ENCODE data around the gene DUX4. TPM values are rescaled to one million over a fixed set of nuclear protein-coding genes. Genes with fewer than 3 reads are reported as not detected.
"Not testable (repeated sequence)": the region's sequence is repeated elsewhere in the genome, so short reads cannot be mapped to it uniquely, and the experiment has no call there.

The DUX4 gene
- total RNA-seq (not detected), polyA plus RNA-seq (ENCODE audit: insufficient read depth in 1 of 8, insufficient read length in 8 of 8, low replicate concordance in 1 of 8) (under 1 TPM in 1 of 8 donors, not detected in 7; 0.69 TPM)
- long read RNA-seq, donor 1, result 0 reads
- long read RNA-seq, donor 2, result 0 reads
- long read RNA-seq, donor 3, result 0 reads
- long read RNA-seq, donor 4, result 0 reads
- long read RNA-seq, donor 5, result 0 reads
- long read RNA-seq, donor 6, result 0 reads
- long read RNA-seq, donor 7, result 0 reads
- long read RNA-seq, donor 8, result 0 reads
- long read RNA-seq, donor 9, result 0 reads
- long read RNA-seq, donor 10, result 0 reads
- long read RNA-seq, donor 11, result 0 reads

DNA sequence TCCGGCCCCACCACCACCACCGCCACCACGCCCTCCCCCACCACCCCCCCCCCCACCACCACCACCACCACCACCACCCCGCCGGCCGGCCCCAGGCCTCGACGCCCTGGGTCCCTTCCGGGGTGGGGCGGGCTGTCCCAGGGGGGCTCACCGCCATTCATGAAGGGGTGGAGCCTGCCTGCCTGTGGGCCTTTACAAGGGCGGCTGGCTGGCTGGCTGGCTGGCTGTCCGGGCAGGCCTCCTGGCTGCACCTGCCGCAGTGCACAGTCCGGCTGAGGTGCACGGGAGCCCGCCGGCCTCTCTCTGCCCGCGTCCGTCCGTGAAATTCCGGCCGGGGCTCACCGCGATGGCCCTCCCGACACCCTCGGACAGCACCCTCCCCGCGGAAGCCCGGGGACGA, at the start of gene DUX4:
DUX4 (plus strand) TSS at position 347 of the 400 bp plus-strand sequence; CDS start at position 347, 0 bp downstream.
- not testable (repeated sequence) for H3K9me3 ChIP-seq (replicated peaks; ENCODE audit: control insufficient read depth, low read depth, low read length); H3K27me3 ChIP-seq (ENCODE audit: control insufficient read depth, insufficient read depth, low read length); H3K4me3 ChIP-seq (ENCODE audit: low read length); H3K36me3 ChIP-seq (ENCODE audit: control insufficient read depth, insufficient read depth, low read length); H3K27ac ChIP-seq (ENCODE audit: low read length); H3K4me1 ChIP-seq (ENCODE audit: control insufficient read depth, insufficient read depth, low read length); DNase-seq
- WGBS (ENCODE audit: insufficient coverage), result no CpG with 5 or more reads among the region's 32 CpGs

DNA sequence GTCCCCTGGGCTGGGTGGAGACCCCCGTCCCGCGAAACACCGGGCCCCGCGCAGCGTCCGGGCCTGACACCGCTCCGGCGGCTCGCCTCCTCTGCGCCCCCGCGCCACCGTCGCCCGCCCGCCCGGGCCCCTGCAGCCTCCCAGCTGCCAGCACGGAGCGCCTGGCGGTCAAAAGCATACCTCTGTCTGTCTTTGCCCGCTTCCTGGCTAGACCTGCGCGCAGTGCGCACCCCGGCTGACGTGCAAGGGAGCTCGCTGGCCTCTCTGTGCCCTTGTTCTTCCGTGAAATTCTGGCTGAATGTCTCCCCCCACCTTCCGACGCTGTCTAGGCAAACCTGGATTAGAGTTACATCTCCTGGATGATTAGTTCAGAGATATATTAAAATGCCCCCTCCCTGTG, 1.9 kb downstream of the DUX4 start:
- not testable (repeated sequence) for H3K27me3 ChIP-seq (ENCODE audit: control insufficient read depth, insufficient read depth, low read length); H3K27ac ChIP-seq (ENCODE audit: low read length); H3K36me3 ChIP-seq (ENCODE audit: control insufficient read depth, insufficient read depth, low read length); DNase-seq; H3K4me1 ChIP-seq (ENCODE audit: control insufficient read depth, insufficient read depth, low read length); H3K9me3 ChIP-seq (replicated peaks; ENCODE audit: control insufficient read depth, low read depth, low read length); H3K4me3 ChIP-seq (ENCODE audit: low read length)
- WGBS (ENCODE audit: insufficient coverage), result no CpG with 5 or more reads among the region's 33 CpGs

DNA sequence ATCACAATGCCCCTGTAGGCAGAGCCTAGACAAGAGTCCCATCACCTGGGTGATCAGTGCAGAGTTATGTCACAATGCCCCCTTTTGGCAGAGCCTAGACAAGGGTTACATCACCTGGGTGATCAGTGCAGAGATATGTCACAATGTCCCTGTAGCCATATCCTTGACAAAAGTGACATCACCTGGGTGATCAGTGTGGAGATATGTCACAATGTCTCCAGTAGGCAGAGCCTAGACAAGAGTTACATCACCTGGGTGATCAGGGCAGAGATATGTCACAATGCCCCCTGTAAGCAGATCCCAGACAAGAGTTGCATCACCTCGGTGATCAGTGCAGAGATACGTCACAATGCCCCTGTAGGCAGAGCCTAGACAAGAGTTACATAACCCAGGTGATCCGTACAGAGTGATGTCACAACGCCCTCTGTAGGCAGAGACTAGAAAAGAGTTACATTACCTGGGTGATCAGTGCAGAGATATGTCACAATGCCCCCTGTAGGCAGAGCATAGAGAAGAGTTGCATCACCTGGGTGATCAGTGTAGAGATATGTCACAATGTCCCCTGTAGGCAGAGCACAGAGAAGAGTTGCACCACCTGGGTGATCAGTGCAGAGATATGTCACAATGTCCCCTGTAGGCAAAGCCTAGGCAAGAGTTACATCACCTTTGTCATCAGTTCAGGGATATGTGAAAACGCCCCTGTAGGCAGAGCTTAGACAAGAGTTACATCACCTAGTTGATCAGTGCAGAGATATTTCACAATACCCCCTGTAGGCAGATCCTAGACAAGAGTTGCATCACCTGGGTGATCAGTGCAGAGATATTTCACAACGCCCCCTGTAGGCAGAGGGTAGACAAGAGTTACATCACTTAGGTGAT, 4.4 kb downstream of the DUX4 start:
- not testable (repeated sequence) for H3K4me1 ChIP-seq (ENCODE audit: control insufficient read depth, insufficient read depth, low read length); DNase-seq; H3K4me3 ChIP-seq (ENCODE audit: low read length); H3K36me3 ChIP-seq (ENCODE audit: control insufficient read depth, insufficient read depth, low read length); H3K27ac ChIP-seq (ENCODE audit: low read length); H3K9me3 ChIP-seq (replicated peaks; ENCODE audit: control insufficient read depth, low read depth, low read length); H3K27me3 ChIP-seq (ENCODE audit: control insufficient read depth, insufficient read depth, low read length)
- WGBS (ENCODE audit: insufficient coverage), result 69% methylated on average over 2 of the region's 6 CpGs

DNA sequence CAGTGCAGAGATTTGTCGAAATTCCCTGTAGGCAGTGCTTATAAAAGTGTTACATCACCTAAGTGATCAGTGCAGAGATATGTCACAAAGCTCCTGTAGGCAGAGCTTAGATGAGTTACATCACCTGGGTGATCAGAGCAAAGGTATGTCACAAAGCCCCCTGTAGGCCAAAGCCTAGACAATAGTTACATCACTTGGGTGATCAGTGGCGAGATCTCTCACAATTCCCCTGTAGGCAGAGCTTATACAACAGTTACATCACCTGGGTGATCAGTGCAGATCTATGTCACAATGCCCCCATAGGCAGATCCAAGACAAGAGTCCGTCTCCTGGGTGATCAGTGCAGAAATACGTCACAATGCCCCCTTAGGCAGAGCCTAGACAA, 5.0 kb downstream of the DUX4 start:
- H3K4me1 ChIP-seq (ENCODE audit: control insufficient read depth, insufficient read depth, low read length); H3K36me3 ChIP-seq (ENCODE audit: control insufficient read depth, insufficient read depth, low read length); H3K27ac ChIP-seq (ENCODE audit: low read length); H3K4me3 ChIP-seq (ENCODE audit: low read length); DNase-seq; H3K9me3 ChIP-seq (replicated peaks; ENCODE audit: control insufficient read depth, low read depth, low read length); H3K27me3 ChIP-seq (ENCODE audit: control insufficient read depth, insufficient read depth, low read length): not testable (repeated sequence)
- WGBS (ENCODE audit: insufficient coverage), result no CpG with 5 or more reads among the region's 4 CpGs

DNA sequence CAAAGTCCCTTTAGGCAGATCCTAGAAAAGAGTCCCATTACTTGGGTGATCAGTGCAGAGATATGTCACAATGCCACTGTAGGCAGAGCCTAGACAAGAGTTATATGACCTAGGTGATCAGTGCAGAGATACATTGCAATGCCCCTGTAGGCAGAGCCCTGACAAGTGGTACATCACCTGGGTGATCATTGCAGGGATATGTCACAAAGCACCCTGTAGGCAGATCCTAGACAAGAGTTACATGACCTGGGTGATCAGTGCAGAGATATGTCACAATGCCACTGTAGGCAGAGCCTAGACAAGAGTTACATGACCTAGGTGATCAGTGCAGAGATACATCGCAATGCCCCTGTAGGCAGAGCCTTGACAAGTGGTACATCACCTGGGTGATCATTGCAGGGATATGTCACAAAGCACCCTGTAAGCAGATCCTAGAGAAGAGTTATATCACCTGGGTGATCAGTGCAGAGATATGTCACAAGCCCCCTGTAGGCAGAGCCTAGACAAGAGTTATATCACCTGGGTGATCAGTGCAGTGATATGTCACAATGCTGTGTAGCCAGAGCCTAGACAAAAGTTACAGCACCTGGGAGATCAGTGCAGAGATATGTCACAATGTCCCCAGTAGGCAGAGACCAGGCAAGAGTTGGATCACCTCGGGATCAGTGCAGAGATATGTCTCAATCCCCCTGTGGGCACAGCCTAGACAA, 5.6 kb downstream of the DUX4 start:
- not testable (repeated sequence) for H3K27ac ChIP-seq (ENCODE audit: low read length); H3K27me3 ChIP-seq (ENCODE audit: control insufficient read depth, insufficient read depth, low read length); H3K4me3 ChIP-seq (ENCODE audit: low read length); H3K4me1 ChIP-seq (ENCODE audit: control insufficient read depth, insufficient read depth, low read length); DNase-seq; H3K36me3 ChIP-seq (ENCODE audit: control insufficient read depth, insufficient read depth, low read length); H3K9me3 ChIP-seq (replicated peaks; ENCODE audit: control insufficient read depth, low read depth, low read length)
- no CpG with 5 or more reads among the region's 2 CpGs for WGBS (ENCODE audit: insufficient coverage)

DNA sequence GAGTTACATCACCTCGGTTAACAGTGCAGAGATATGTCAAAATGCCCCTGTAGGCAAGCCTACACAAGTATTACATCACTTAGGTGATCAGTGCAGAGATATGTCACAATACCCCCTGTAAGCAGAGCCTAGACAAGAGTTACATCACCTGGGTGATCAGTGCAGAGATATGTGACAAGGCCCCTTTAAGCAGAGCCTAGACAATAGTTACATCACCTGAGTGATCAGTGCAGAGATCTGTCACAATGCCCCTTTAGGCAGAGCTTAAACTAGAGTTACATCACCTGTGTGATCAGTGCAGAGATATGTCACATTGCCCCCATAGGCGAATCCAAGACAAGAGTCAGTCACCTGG, 6.1 kb downstream of the DUX4 start:
- WGBS (ENCODE audit: insufficient coverage), result no CpG with 5 or more reads among the region's 2 CpGs
- H3K27me3 ChIP-seq (ENCODE audit: control insufficient read depth, insufficient read depth, low read length); DNase-seq; H3K4me3 ChIP-seq (ENCODE audit: low read length); H3K36me3 ChIP-seq (ENCODE audit: control insufficient read depth, insufficient read depth, low read length); H3K27ac ChIP-seq (ENCODE audit: low read length); H3K9me3 ChIP-seq (replicated peaks; ENCODE audit: control insufficient read depth, low read depth, low read length); H3K4me1 ChIP-seq (ENCODE audit: control insufficient read depth, insufficient read depth, low read length): not testable (repeated sequence)

DNA sequence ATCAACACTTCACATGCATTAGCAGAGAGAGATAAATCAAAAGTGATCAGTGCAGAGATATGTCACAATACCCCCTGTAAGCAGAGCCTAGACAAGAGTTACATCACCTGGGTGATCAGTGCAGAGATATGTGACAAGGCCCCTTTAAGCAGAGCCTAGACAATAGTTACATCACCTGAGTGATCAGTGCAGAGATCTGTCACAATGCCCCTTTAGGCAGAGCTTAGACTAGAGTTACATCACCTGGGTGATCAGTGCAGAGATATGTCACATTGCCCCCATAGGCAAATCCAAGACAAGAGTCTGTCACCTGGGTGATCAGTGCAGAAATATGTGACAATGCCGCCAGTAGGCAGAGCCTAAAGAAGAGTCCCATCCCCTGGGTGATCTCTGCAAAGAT, 7.4 kb downstream of the DUX4 start:
- DNase-seq; H3K9me3 ChIP-seq (replicated peaks; ENCODE audit: control insufficient read depth, low read depth, low read length); H3K27ac ChIP-seq (ENCODE audit: low read length); H3K27me3 ChIP-seq (ENCODE audit: control insufficient read depth, insufficient read depth, low read length); H3K36me3 ChIP-seq (ENCODE audit: control insufficient read depth, insufficient read depth, low read length); H3K4me3 ChIP-seq (ENCODE audit: low read length); H3K4me1 ChIP-seq (ENCODE audit: control insufficient read depth, insufficient read depth, low read length): not testable (repeated sequence)
- no CpG with 5 or more reads among the region's 1 CpG for WGBS (ENCODE audit: insufficient coverage)

DNA sequence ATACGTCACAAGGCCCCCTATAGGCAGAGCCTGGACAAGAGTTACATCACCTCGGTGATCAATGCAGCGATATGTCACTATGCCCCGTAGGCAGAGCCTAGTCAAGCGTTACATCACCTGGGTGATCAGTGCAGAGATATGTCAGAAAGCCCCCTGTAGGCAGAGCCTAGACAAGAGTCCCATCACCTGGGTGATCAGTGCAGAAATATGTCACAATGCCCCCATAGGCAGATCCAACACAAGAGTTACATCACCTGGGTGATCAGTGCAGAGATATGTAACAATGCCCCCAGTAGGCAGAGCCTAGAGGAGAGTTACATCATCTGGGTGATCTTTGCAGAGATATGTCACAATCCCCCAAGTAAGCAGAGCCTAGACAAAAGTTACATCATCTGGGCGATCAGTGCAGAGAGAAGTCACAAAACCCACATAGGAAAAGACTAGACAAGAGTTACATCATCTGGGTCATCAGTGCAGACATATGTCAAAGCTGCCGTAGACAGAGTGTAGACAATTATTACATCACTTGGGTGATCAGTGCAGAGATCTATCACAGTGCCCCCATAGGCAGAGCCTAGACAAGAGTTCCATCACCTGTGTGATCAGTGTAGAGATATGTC, 8.0 kb downstream of the DUX4 start:
- H3K4me1 ChIP-seq (ENCODE audit: control insufficient read depth, insufficient read depth, low read length); H3K27ac ChIP-seq (ENCODE audit: low read length); DNase-seq; H3K27me3 ChIP-seq (ENCODE audit: control insufficient read depth, insufficient read depth, low read length); H3K4me3 ChIP-seq (ENCODE audit: low read length); H3K36me3 ChIP-seq (ENCODE audit: control insufficient read depth, insufficient read depth, low read length); H3K9me3 ChIP-seq (replicated peaks; ENCODE audit: control insufficient read depth, low read depth, low read length): not testable (repeated sequence)
- 0% methylated on average over 1 of the region's 7 CpGs for WGBS (ENCODE audit: insufficient coverage)

DNA sequence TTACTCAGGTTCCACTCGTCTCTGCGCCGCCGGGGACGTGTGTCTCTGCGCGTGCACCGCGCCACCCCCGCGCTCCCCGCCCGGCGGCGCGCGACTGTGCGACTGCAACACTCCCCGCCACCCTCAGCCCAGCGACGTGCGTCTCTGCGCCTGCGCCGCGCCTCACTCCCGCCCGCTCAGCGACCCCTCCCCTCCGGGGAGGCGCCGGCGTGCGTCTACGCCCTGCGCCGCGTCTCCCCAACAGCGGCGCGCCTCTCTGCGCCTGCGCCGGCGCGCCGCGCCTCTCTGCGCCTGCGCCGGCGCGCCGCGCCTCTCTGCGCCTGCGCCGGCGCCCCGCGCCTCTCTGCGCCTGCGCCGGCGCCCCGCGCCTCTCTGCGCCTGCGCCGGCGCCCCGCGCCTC, 29.9 kb downstream of the DUX4 start:
- not testable (repeated sequence) for H3K9me3 ChIP-seq (replicated peaks; ENCODE audit: control insufficient read depth, low read depth, low read length); H3K4me3 ChIP-seq (ENCODE audit: low read length); H3K27ac ChIP-seq (ENCODE audit: low read length); H3K27me3 ChIP-seq (ENCODE audit: control insufficient read depth, insufficient read depth, low read length); H3K36me3 ChIP-seq (ENCODE audit: control insufficient read depth, insufficient read depth, low read length); H3K4me1 ChIP-seq (ENCODE audit: control insufficient read depth, insufficient read depth, low read length); DNase-seq
- WGBS (ENCODE audit: insufficient coverage), result 66% methylated on average over 25 of the region's 73 CpGs

Data from muscle of leg (tissue), 16 donors.